IPS-18c (cell line): ENCODE results near the gene XRCC4.
"Not testable (repeated sequence)": the region's sequence is repeated elsewhere in the genome, so short reads cannot be mapped to it uniquely, and the experiment has no call there.

Source experiments
- H3K4me3 ChIP-seq: 2 replicates; pipeline ENCODE4 v1.7.0; 2013; ENCODE audit warnings: low read depth, mild to moderate bottlenecking, low read length, moderate library complexity; ENCODE audit not compliant: insufficient read depth
- H3K9me3 ChIP-seq: one replicate; pipeline ENCODE4 v1.6.1; 2013; ENCODE audit warnings: mild to moderate bottlenecking, low read length, moderate library complexity; ENCODE audit not compliant: control insufficient read depth, insufficient read depth

XRCC4 gene

DNA sequence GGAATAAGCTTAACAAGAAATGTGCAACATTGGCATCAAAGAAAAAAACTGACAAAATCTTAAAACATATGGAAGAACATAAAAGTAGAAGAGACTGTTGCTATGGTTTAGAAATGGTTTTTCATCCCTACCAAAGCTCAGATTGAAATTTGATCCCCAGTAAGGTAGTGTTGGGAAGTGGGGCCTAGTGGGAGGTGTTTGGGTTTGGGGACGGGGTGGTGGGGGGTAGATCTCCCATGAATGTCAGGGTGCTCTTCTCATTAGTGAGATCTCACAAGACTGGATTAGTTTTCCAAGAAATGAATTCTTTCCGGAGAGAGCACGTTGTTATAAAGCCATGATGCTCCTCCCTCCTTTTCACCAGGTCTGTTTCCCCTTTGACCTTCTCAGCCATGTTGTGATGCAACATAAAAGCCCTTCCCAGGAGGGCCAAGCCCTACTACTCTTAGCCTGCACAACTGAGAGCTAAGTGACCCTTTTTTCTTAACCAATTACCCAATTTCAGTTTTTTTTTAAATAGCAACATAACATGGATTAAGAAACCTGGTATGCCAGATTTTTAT lies 10.7 kb upstream of the XRCC4 start:
- Histone ChIP-seq H3K4me3 (no peak overlapping the region), H3K9me3 (no peaks in the 10 kb centered on the region)

- H3K9me3 ChIP-seq, H3K4me3 ChIP-seq: not testable (repeated sequence)
Observed at GRCh38 chr5:83067377-83067776, 10.0 kb upstream of the XRCC4 start.

- Histone ChIP-seq H3K9me3 (no peaks in the 10 kb centered on the region), H3K4me3 (no peak overlapping the region)
Observed at GRCh38 chr5:83069096-83069799, 8.1 kb upstream of the XRCC4 start.

- Histone ChIP-seq H3K9me3 (no peaks in the 10 kb centered on the region), H3K4me3 (no peak overlapping the region)
Observed at GRCh38 chr5:83071286-83072051, 5.9 kb upstream of the XRCC4 start.

DNA sequence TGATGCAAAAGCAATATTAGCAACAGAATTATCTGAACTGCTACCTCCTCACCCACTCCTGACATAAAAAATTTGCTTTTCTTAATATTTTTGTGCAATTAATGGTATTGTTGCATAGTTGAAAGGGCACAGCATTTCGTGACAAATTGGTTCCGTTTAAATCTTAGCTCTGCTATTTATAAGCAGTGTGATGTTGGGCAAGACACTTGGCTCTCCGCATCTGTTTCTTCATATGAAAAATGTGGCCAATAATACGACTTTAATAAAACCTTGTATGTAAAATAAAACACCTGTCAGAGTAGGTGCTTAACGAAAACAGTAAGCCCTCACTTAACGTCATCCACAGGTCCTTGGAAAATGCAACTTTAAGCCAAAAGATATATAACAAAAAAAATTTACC lies 4.4 kb upstream of the XRCC4 start:
- Histone ChIP-seq H3K4me3 (no peak overlapping the region), H3K9me3 (no peaks in the 10 kb centered on the region)

GRCh38 chr5:83077662-83078261 lies 415 bp downstream of the XRCC4 start:
- Histone ChIP-seq H3K4me3 (peak overlapping the region; percentile 56), H3K9me3 (no peaks in the 10 kb centered on the region)

- no peak overlapping the region for H3K4me3 ChIP-seq
- H3K9me3 ChIP-seq, result no peaks in the 10 kb centered on the region
Observed at GRCh38 chr5:83082750-83083149, 5.4 kb downstream of the XRCC4 start.

DNA sequence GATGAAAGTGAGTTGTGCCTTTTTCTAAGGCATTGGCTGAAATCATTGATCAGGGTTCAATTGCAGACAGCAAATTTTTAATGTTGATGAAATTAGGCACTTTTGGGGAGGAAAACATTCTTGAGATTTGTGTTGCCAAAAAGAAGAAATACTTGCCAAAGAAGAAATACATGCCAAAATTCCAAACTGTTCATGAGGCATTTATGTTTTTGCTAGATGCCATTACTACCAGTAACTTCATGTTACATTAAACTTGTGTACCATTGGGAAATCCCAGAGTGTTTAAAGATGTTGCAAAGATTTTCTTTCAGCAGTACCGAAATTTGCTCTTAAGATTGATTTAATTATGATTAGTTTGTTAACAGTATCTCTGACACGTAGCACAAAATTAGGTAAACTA lies 7.0 kb downstream of the XRCC4 start:
- Histone ChIP-seq H3K4me3 (no peak overlapping the region), H3K9me3 (no peaks in the 10 kb centered on the region)

- no peak overlapping the region for H3K4me3 ChIP-seq
- no peaks in the 10 kb centered on the region for H3K9me3 ChIP-seq
Observed at GRCh38 chr5:83085106-83085505, 7.8 kb downstream of the XRCC4 start.

DNA sequence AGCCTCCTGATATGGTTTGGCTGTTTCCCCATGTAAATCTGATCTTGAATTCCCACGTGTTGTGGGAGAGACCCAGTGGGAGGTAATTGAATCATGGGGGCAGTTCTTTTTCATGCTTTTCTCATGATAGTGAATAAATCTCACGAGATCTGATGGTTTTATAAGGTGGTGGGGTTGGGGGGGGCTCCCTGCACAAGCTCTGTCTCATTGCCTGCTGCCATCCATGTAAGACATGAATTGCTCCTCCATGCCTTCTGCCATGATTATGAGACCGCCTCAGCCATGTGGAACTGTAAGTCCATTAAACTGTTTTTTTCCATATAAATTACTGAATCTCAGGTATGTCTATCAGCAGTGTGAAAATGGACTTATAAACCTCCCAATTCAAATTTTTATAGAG lies 12.8 kb downstream of the XRCC4 start:
- H3K4me3 ChIP-seq, result no peak overlapping the region
- no peaks in the 10 kb centered on the region for H3K9me3 ChIP-seq

DNA sequence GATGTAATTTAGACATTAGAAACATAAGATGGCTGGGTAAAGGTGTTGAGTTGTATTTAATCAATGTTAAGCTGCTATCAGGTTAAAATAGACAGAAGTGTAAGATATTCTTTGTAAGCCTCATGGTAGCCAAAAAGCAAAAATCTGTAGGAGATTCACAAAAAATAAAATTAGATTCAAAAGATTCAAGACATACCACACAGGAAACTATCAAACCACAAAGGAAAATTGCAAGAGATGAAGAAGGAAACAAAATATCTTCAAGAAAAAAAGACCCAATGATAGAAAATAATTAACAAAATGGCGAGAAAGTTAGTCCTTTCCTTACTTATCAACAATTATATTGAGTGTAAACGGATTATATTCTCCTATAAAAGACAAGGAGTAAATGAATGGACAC lies 15.3 kb downstream of the XRCC4 start:
- Histone ChIP-seq H3K4me3 (no peak overlapping the region), H3K9me3 (no peaks in the 10 kb centered on the region)

GRCh38 chr5:83093692-83094091 lies 16.3 kb downstream of the XRCC4 start:
- H3K4me3 ChIP-seq, result no peak overlapping the region
- H3K9me3 ChIP-seq, result no peaks in the 10 kb centered on the region

DNA sequence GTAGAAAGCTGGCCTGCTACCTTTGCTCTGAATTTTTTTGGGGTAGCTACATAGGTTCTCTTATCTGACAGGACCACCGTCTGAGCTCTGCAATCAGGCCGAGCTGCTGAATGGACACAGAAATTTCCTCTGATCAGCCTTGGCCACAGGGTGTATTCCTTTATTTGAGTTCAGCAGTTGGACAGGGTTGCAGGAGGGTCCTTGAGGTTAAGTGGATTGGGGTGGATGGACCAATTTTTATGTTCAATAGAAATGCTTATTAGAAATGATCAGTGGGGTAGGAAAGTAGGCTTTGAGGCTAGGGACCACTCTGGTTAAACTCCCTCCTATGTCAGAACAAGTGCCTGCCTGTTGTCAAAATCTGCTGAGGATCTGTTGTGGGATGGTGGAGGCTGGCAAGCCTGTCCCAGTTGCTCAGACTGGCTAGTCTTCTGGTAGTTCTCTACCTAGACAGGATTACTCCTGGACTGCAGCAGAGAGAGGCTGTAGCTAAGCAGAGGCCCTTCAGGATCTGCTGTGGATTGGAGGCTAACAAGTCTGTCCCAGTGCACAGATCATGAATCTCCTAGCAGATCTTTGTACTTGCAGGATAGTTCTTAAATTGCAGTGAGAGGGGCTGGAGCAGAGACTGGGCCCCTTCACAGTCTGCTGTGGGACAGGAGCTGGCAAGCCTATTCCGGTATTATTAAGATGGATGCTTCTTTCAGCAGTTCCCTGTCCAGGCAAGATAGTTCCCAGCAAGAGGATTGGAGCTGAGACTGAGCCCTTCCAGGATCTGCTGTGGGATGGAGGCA lies 18.0 kb downstream of the XRCC4 start:
- no peak overlapping the region for H3K4me3 ChIP-seq
- H3K9me3 ChIP-seq, result no peaks in the 10 kb centered on the region

DNA sequence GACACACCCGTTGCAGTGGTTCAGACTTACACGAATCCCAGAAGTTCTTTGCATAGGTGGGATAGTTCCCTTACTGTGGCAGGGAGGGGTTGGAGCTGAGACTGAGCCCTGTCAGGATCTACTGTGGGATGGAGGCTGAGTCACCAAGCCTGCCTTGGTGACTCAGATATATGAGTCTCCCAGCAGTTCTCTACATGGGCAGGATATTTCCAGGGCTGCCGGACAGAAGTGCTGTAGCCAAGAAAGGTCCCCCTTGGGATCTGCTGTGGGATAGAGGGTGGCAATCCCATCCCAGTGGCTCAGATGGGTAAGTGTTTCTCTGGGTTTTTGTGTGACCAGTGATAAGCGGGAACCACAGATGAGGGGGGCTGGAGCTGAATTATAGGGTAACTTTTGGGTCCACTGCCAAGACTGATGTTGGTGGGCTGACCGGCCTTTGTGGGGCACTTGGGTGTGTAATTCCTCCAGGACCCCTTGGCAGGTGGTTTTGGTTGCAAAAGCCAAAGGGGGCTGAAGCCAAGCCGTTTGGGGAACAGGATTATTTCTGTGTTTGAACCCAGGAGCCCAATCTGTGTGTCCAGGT lies 18.7 kb downstream of the XRCC4 start:
- no peak overlapping the region for H3K4me3 ChIP-seq
- H3K9me3 ChIP-seq, result no peaks in the 10 kb centered on the region

GRCh38 chr5:83096660-83097339 lies 19.5 kb downstream of the XRCC4 start:
- Histone ChIP-seq H3K4me3 (no peak overlapping the region), H3K9me3 (no peaks in the 10 kb centered on the region)

DNA sequence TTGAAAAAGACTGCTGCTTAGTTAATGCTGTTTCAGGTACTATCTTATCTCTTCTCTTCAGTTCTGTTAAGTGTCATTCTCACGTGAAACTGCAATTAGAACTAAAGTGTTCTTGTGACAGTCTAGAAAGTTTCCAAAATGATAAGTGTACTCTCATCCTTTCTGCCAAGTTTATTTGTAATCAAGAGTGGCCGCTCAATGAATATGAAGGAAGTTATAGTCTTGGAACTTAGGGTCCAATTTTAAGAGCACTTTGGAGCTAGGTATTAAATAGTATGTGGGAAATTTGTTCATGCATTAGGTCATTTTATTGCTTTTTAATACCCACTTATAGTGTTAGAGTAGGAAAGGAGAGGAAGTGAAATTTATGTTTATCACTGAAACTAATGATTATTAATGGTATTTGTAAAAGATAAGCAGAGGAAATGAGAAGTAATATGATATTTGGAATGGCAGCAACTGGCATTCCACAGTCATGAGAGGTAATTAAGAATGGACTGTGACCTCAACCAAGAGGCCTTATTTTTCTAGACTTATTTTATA lies 20.4 kb downstream of the XRCC4 start:
- no peak overlapping the region for H3K4me3 ChIP-seq
- no peaks in the 10 kb centered on the region for H3K9me3 ChIP-seq
